ENCODE data around the gene DCANP1. TPM values are rescaled to one million over a fixed set of nuclear protein-coding genes. Genes with fewer than 3 reads are reported as not detected.

The DCANP1 gene
- total RNA-seq, 1 donor from 2014 or later, result not detected

- Mint-ChIP-seq H3K4me1 (peaks cover 3% of the 10 kb centered on the region), H3K27ac (no peak within 1 kb of the TSS), H3K27me3 (ENCODE audit: low read depth) (peaks cover 33% of the 10 kb centered on the region), H3K4me3 (no peak within 1 kb of the TSS), H3K9me3 (no peaks in the 10 kb centered on the region), H3K36me3 (no peaks in the 10 kb centered on the region)
- TF ChIP-seq CTCF (IDR thresholded peaks at IDR 0.05; ENCODE audit: unreplicated experiment), result no peak
- DNase-seq (ENCODE audit: low spot score in 2 of 2, unreplicated experiment in 2 of 2), result no peak
Measured at GRCh38 chr5:135452321-135453030, 5.3 kb upstream of the DCANP1 start, which contains the start of gene TIFAB. Gene TIFAB (minus strand): TSS chr5:135452351. CDS start chr5:135449939, 2,412 bp downstream.

- peaks cover 3% of the 10 kb centered on the region for H3K4me1 Mint-ChIP-seq
- no peak overlapping the region for H3K27ac Mint-ChIP-seq
- no peaks in the 10 kb centered on the region for H3K9me3 Mint-ChIP-seq
- no peak for TF ChIP-seq CTCF (IDR thresholded peaks at IDR 0.05; ENCODE audit: unreplicated experiment)
- H3K36me3 Mint-ChIP-seq, result no peaks in the 10 kb centered on the region
- no peak overlapping the region for H3K4me3 Mint-ChIP-seq
- no peak for DNase-seq (ENCODE audit: low spot score in 2 of 2, unreplicated experiment in 2 of 2)
- H3K27me3 Mint-ChIP-seq (ENCODE audit: low read depth), result peaks cover 30% of the 10 kb centered on the region
Measured at GRCh38 chr5:135451581-135452320, 4.6 kb upstream of the DCANP1 start.

GRCh38 chr5:135450952-135451351 lies 3.8 kb upstream of the DCANP1 start:
- no peak overlapping the region for H3K27ac Mint-ChIP-seq
- H3K9me3 Mint-ChIP-seq, result no peaks in the 10 kb centered on the region
- no peak for DNase-seq (ENCODE audit: low spot score in 2 of 2, unreplicated experiment in 2 of 2)
- TF ChIP-seq CTCF (IDR thresholded peaks at IDR 0.05; ENCODE audit: unreplicated experiment), result no peak
- no peak overlapping the region for H3K4me3 Mint-ChIP-seq
- peaks cover 24% of the 10 kb centered on the region for H3K27me3 Mint-ChIP-seq (ENCODE audit: low read depth)
- H3K36me3 Mint-ChIP-seq, result no peaks in the 10 kb centered on the region
- peaks cover 9% of the 10 kb centered on the region for H3K4me1 Mint-ChIP-seq

GRCh38 chr5:135450336-135450735 lies 3.2 kb upstream of the DCANP1 start:
- H3K4me3 Mint-ChIP-seq, result no peak overlapping the region
- no peak for TF ChIP-seq CTCF (IDR thresholded peaks at IDR 0.05; ENCODE audit: unreplicated experiment)
- no peaks in the 10 kb centered on the region for H3K36me3 Mint-ChIP-seq
- H3K27ac Mint-ChIP-seq, result no peak overlapping the region
- peaks cover 22% of the 10 kb centered on the region for H3K27me3 Mint-ChIP-seq (ENCODE audit: low read depth)
- DNase-seq (ENCODE audit: low spot score in 2 of 2, unreplicated experiment in 2 of 2), result no peak
- H3K9me3 Mint-ChIP-seq, result no peaks in the 10 kb centered on the region
- peaks cover 15% of the 10 kb centered on the region for H3K4me1 Mint-ChIP-seq

- TF ChIP-seq CTCF (IDR thresholded peaks at IDR 0.05; ENCODE audit: unreplicated experiment), result no peak
- no peak for DNase-seq (ENCODE audit: low spot score in 2 of 2, unreplicated experiment in 2 of 2)
- peaks cover 18% of the 10 kb centered on the region for H3K4me1 Mint-ChIP-seq
- H3K9me3 Mint-ChIP-seq, result no peaks in the 10 kb centered on the region
- H3K36me3 Mint-ChIP-seq, result no peaks in the 10 kb centered on the region
- no peak overlapping the region for H3K27ac Mint-ChIP-seq
- peaks cover 20% of the 10 kb centered on the region for H3K27me3 Mint-ChIP-seq (ENCODE audit: low read depth)
- no peak overlapping the region for H3K4me3 Mint-ChIP-seq
Measured at GRCh38 chr5:135449644-135450043, 2.5 kb upstream of the DCANP1 start.

Data from mesothelial cell of epicardium (in vitro differentiated cells).